ENCODE results near the gene CPEB3.
"Not testable (repeated sequence)": the region's sequence is repeated elsewhere in the genome, so short reads cannot be mapped to it uniquely, and the experiment has no call there.

Gene CPEB3

DNA sequence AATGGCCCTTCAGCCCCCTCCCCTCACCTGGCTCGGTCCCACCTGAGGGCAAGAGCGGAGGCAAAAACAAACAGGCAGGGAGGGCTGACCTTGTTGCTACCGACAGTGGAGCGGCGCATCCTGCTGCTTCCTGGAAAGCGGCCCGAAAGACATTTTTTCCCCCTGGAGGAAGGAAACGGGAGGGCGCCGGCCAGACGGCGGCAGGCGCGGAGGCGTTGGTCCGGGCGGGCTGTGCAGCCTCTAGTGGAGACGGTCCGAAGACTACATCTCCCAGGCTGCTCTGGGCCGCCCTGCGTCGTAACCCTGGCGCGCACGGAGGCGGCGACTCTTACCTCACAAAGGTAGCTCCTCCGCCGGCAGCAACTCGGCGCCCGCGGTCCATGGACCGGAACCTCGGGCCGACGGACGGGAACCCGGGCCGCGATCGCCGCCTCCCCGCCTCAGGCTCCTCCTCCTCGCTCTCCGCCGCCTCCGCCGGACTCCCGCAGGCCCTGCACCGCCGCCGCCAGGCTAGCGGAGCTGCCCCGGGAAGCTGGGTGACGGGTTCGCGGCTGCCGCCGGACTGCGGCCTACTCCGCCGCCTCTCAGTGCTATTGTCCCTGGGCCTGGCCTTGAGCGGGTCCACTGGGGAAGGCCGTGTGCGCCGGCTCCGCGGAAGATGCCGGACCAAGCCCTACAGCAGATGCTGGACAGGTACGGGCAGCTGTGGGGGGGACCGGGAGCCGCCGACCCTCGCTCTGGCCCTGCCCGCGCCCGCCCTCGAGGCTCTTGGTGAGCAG is at the start of gene CPEB3, which contains the start of gene MARCHF5:
Gene CPEB3, minus strand, starts transcription at position 242 of the 779 bp plus-strand sequence. CDS start 50,728 bp downstream, outside the sequence.
Gene MARCHF5, plus strand, starts transcription at position 331 of the 779 bp plus-strand sequence. Its CDS starts 328 bp downstream, at position 659.
- H3K4me3 ChIP-seq (ENCODE audit: low read depth, low read length): peak within 1 kb of the TSS; percentile 100
- TF ChIP-seq, protein P1, sequence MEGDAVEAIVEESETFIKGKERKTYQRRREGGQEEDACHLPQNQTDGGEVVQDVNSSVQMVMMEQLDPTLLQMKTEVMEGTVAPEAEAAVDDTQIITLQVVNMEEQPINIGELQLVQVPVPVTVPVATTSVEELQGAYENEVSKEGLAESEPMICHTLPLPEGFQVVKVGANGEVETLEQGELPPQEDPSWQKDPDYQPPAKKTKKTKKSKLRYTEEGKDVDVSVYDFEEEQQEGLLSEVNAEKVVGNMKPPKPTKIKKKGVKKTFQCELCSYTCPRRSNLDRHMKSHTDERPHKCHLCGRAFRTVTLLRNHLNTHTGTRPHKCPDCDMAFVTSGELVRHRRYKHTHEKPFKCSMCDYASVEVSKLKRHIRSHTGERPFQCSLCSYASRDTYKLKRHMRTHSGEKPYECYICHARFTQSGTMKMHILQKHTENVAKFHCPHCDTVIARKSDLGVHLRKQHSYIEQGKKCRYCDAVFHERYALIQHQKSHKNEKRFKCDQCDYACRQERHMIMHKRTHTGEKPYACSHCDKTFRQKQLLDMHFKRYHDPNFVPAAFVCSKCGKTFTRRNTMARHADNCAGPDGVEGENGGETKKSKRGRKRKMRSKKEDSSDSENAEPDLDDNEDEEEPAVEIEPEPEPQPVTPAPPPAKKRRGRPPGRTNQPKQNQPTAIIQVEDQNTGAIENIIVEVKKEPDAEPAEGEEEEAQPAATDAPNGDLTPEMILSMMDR (IDR thresholded peaks at IDR 0.05; ENCODE audit: low read depth, low read length, missing control alignments): peak; percentile 47
- DNase-seq (ENCODE audit: low read depth): peak; percentile 87

DNA sequence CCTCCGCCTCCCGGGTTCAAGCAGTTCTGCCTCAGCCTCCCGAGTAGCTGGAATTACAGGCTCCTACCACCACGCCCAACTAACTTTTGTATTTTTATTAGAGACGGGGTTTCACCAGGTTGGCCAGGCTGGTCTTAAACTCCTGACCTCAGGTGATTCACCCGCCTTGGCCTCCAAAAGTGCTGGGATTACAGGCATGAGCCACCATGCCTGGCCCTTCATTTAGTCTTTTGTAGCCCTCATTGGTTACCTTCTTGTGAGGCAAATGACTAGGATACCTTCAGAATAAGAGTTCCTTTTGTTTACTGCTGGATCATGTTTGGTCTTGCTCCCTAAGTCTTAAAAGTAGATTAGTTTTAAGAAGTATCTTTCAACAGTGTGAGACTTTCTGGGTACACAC is 39.0 kb upstream of the CPEB3 start:
- not testable (repeated sequence) for H3K4me3 ChIP-seq (ENCODE audit: low read depth, low read length); DNase-seq (ENCODE audit: low read depth)

DNA sequence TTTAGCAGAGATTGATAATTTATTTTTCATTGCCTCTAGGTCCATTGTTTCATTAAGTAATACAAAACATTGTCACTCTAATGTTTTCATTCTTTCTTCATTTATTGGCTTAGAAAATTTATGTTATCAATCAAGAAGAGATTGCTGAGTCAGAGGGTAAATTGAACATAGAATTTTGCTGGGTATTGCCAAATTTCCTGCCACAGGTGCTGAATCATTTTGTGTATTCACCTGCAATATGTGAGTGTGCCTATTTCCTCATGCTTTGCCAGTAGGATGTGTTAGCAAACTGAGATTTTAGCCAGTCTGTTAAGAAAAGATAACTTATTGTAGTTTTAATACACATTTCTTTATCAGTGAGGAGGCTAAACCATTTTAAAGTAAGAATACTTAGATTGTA is 38.1 kb upstream of the CPEB3 start:
- TF ChIP-seq, protein P1 (IDR thresholded peaks at IDR 0.05; ENCODE audit: low read depth, low read length, missing control alignments): no peak
- no peak for DNase-seq (ENCODE audit: low read depth)
- no peak overlapping the region for H3K4me3 ChIP-seq (ENCODE audit: low read depth, low read length)

DNA sequence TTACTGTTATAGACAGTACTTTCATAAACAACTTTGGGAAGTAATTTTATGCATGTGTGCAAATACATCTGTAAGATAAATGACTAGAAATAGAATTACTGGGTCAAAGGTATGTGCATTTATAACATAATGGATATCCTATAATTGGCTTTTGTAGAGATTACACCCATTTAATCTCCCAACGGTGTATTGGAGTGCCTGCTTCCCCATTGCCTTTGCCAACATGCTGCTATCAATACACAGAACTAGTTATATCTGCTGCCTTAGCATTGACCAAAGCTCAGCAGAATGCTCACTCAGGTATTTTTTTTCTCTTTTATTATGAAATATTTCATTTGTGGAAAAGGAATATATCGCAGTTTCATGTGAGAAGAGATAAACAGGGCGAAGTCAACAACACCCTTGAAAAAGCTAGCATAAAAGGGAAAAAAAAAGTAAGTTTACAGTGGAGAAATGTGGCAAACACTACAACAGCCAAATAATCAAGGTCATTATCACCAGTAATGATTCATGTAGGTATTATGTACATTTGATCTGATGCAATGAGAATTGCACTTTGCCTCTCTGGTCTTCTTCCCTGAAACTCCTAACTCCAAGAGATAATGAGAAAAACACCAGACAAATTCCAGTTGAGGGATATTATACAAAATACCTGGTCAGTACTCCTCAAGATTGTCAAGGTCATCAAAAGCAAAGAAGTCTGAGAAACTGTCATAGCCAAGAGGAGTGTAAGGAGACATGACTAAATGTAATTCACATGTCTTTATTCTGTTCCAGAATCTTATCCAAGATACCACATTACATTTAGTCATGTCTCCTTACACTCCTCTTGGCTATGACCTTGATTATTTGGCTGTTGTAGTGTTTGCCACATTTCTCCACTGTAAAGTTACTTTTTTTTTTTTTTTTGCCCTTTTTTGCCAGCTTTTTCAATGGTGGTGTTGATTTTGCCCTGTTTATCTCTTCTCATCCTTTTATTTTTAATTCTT is 36.9 kb upstream of the CPEB3 start:
- TF ChIP-seq, protein P1 (IDR thresholded peaks at IDR 0.05; ENCODE audit: low read depth, low read length, missing control alignments): no peak
- DNase-seq (ENCODE audit: low read depth): no peak

DNA sequence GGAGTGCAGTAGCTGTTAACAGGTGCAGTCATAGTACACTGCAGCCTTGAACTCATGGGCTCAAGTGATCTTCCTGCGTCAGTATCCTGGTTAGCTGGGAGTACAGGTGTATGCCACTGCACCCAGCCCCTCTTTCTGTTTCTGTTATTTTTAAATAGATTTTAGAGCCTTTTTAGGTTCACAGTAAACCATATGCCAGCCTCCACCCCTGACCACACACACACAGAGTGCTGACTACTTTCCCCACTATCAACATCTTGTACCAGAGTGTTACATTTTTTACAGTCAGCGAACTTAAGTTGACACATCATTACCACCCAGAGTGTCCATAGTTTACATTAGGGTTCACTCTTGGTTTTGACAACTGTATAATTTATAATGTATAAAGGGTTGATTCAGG is 32.2 kb upstream of the CPEB3 start:
- TF ChIP-seq, protein P1 (IDR thresholded peaks at IDR 0.05; ENCODE audit: low read depth, low read length, missing control alignments): no peak
- H3K4me3 ChIP-seq (ENCODE audit: low read depth, low read length): no peak overlapping the region
- no peak for DNase-seq (ENCODE audit: low read depth)

More for the DNA sequence above, 36.9 kb upstream of the CPEB3 start:
- H3K4me3 ChIP-seq (ENCODE audit: low read depth, low read length): no peak overlapping the region

DNA sequence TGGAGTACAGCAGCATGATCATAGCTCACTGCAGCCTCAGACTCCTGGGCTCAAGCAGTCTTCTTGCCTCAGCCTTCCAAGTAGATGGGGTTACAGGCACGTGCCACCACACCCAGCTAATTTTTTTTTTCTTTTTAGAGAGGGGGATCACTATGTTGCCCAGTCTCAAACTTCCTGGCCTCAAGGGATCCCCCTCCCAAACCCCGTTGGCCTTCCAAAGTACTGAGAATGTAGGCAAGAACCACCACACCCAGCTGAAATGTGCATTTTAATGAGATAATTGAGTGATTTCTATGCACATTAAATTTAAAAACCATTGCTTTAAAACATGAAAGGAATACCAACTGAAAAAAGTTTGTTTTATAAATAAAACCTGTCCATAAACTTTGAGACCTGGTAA is 25.7 kb upstream of the CPEB3 start:
- DNase-seq (ENCODE audit: low read depth): no peak
- TF ChIP-seq, protein P1 (IDR thresholded peaks at IDR 0.05; ENCODE audit: low read depth, low read length, missing control alignments): no peak
- H3K4me3 ChIP-seq (ENCODE audit: low read depth, low read length): no peak overlapping the region

DNA sequence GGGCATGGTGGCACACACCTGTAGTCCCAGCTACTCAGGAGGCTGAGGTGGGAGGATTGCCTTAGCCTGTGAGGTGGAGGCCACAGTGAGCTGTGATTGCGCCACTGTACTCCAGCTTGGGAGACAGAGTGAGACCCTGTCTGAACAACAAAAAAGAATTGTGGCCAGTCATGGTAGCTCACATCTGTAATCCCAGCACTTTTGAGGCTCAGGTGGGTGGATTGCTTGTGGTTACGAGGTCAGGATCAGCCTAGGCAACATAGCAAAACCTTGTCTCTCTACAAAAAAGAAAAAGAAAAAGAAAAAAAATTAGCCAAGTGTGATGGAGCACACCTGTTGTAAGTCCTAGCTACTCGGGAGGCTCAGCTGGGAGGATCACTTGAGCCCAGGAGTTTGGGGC is 22.9 kb upstream of the CPEB3 start:
- TF ChIP-seq, protein P1 (IDR thresholded peaks at IDR 0.05; ENCODE audit: low read depth, low read length, missing control alignments): no peak
- no peak for DNase-seq (ENCODE audit: low read depth)
- H3K4me3 ChIP-seq (ENCODE audit: low read depth, low read length): no peak overlapping the region

All from GM12864 (cell line).